ENCODE data around the gene BCAS3. TPM values are rescaled to one million over a fixed set of nuclear protein-coding genes. Genes with fewer than 3 reads are reported as not detected.

The BCAS3 gene
- total and polyA plus RNA-seq, 2 donors (not counting 1 experiment from before 2014, with no cell fraction given), result 13.9 to 73.4 TPM

- Histone ChIP-seq H3K9ac (ENCODE audit: low read length) (no peak overlapping the region), H3K79me2 (ENCODE audit: control insufficient read depth, insufficient read depth, low read length) (no peaks in the 10 kb centered on the region), H4K20me1 (ENCODE audit: control insufficient read depth, insufficient read depth, low read length, poor library complexity, severe bottlenecking) (no peaks in the 10 kb centered on the region), H2AFZ (ENCODE audit: insufficient read depth, low read depth, low read length, poor library complexity, severe bottlenecking) (no peak overlapping the region), H3K27me3 (replicated peaks in 1 of 4; ENCODE audit: control extremely low read depth in 1 of 4, control insufficient read depth in 3 of 4, insufficient read depth in 4 of 4, low read length in 3 of 4) (no peaks in the 10 kb centered on the region), H3K36me3 (replicated peaks in 1 of 2; ENCODE audit: control extremely low read depth in 1 of 2, control insufficient read depth in 1 of 2, extremely low read depth in 1 of 2, insufficient read depth in 2 of 2, low read length in 1 of 2) (peaks cover 0 to 7% of the 10 kb centered on the region in 2 experiments), H3K27ac (ENCODE audit: low read length in 2 of 2) (no peak overlapping the region), H3K9me3 (ENCODE audit: control extremely low read depth in 1 of 3, control insufficient read depth in 2 of 3, insufficient read depth in 1 of 3, low read length in 2 of 3) (no peaks in the 10 kb centered on the region), H3K4me1 (ENCODE audit: control insufficient read depth in 2 of 2, insufficient read depth in 2 of 2, low read length in 2 of 2) (no peaks in the 10 kb centered on the region), H3K4me2 (replicated peaks; ENCODE audit: low read depth, low read length, poor library complexity, severe bottlenecking) (no peak overlapping the region), H3K4me3 (ENCODE audit: control extremely low read depth in 1 of 5, extremely low read depth in 1 of 5, insufficient read depth in 1 of 5, low read depth in 2 of 5, low read length in 4 of 5) (no peak overlapping the region)
- intact Hi-C loops (cut with micrococcal nuclease), result no loop called here
- Mint-ChIP-seq H3K27ac (no peak overlapping the region), H3K4me3 (no peak overlapping the region), H3K27me3 (no peaks in the 10 kb centered on the region), H3K4me1 (no peaks in the 10 kb centered on the region), H3K9me3 (ENCODE audit: insufficient read depth) (no peaks in the 10 kb centered on the region)
- TF ChIP-seq CTCF (IDR thresholded peaks at IDR 0.05) (no peak), EZH2 (IDR thresholded peaks at IDR 0.05; ENCODE audit: borderline replicate concordance, insufficient read depth, low read depth, low read length, poor library complexity, severe bottlenecking) (no peak)
- ChIA-PET POLR2A (no interaction called here), CTCF (interaction anchor here (0.6 kb wide), 1 partner anchor 344 kb away, joined by 3 read pairs; no protein-coding TSS in a partner anchor)
- DNase-seq (no peak), ATAC-seq (ENCODE audit: low read depth) (no peak)
- WGBS (ENCODE audit: insufficient coverage), result 98% methylated on average over 5 of the region's 5 CpGs
Measured at GRCh38 chr17:61018938-61019337, 341.3 kb downstream of the BCAS3 start.

DNA sequence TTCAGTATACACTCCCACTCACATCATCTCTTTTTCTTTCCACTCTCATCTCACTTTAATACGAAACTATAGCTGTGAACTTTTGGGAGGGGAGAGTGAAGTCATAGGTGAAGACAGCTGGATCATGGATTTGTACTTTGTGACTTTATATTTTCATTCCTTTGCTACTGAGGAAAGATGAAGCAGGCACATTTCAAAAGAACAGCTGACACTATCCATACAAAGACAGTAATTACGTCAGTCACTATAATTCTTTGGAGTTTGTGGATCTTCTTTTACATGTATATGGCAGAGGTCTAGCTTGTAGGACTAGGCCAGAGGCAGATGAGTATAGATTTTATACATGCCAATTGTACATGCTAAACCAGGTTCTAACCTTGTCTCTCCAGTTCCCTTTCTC, 346.3 kb downstream of the BCAS3 start:
- H3K4me3 Mint-ChIP-seq, result no peak overlapping the region
- Histone ChIP-seq H2AFZ (ENCODE audit: insufficient read depth, low read depth, low read length, poor library complexity, severe bottlenecking) (no peak overlapping the region), H3K4me3 (ENCODE audit: control extremely low read depth in 1 of 5, extremely low read depth in 1 of 5, insufficient read depth in 1 of 5, low read depth in 2 of 5, low read length in 4 of 5) (no peak overlapping the region), H3K4me1 (ENCODE audit: control insufficient read depth in 2 of 2, insufficient read depth in 2 of 2, low read length in 2 of 2) (no peaks in the 10 kb centered on the region), H3K9me3 (ENCODE audit: control extremely low read depth in 1 of 3, control insufficient read depth in 2 of 3, insufficient read depth in 1 of 3, low read length in 2 of 3) (no peaks in the 10 kb centered on the region), H3K9ac (ENCODE audit: low read length) (no peak overlapping the region), H3K4me2 (replicated peaks; ENCODE audit: low read depth, low read length, poor library complexity, severe bottlenecking) (no peak overlapping the region), H4K20me1 (ENCODE audit: control insufficient read depth, insufficient read depth, low read length, poor library complexity, severe bottlenecking) (no peaks in the 10 kb centered on the region), H3K27me3 (replicated peaks in 1 of 4; ENCODE audit: control extremely low read depth in 1 of 4, control insufficient read depth in 3 of 4, insufficient read depth in 4 of 4, low read length in 3 of 4) (no peaks in the 10 kb centered on the region), H3K27ac (ENCODE audit: low read length in 2 of 2) (no peak overlapping the region), H3K36me3 (replicated peaks in 1 of 2; ENCODE audit: control extremely low read depth in 1 of 2, control insufficient read depth in 1 of 2, extremely low read depth in 1 of 2, insufficient read depth in 2 of 2, low read length in 1 of 2) (no peaks in the 10 kb centered on the region), H3K79me2 (ENCODE audit: control insufficient read depth, insufficient read depth, low read length) (no peaks in the 10 kb centered on the region)
- intact Hi-C loops (cut with micrococcal nuclease), result no loop called here
- TF ChIP-seq EZH2 (IDR thresholded peaks at IDR 0.05; ENCODE audit: borderline replicate concordance, insufficient read depth, low read depth, low read length, poor library complexity, severe bottlenecking) (no peak), CTCF (IDR thresholded peaks at IDR 0.05) (no peak)
- no peak for DNase-seq
- ATAC-seq (ENCODE audit: low read depth), result no peak
- CTCF ChIA-PET, result no interaction called here
- peaks cover 2% of the 10 kb centered on the region for H3K4me1 Mint-ChIP-seq
- H3K27me3 Mint-ChIP-seq, result no peaks in the 10 kb centered on the region
- no peaks in the 10 kb centered on the region for H3K9me3 Mint-ChIP-seq (ENCODE audit: insufficient read depth)
- no peak overlapping the region for H3K27ac Mint-ChIP-seq
- POLR2A ChIA-PET, result interaction anchor here (0.6 kb wide), 1 partner anchor 368 kb away, joined by 8 read pairs; no protein-coding TSS in a partner anchor
- WGBS (ENCODE audit: insufficient coverage), result no CpG with 5 or more reads among the region's 2 CpGs
